ENCODE data around the gene IQCH.

- TF ChIP-seq CTCF (conservative IDR thresholded peaks at IDR 0.05 in 1 of 2, IDR thresholded peaks at IDR 0.05 in 1 of 2; ENCODE audit: low read depth in 1 of 2, low read length in 2 of 2) (no peak), EZH2 (IDR thresholded peaks at IDR 0.05; ENCODE audit: low read length, missing control alignments) (no peak)
Measured at GRCh38 chr15:67227431-67227830, 27.2 kb upstream of the IQCH start.
